ENCODE data around the gene ARHGEF1. TPM values are rescaled to one million over a fixed set of nuclear protein-coding genes. Genes with fewer than 3 reads are reported as not detected.

The ARHGEF1 gene
- total RNA-seq, 1 donor from 2014 or later = 113 TPM

- H3K9me3 Mint-ChIP-seq (ENCODE audit: unreplicated experiment) = no peaks in the 10 kb centered on the region
- no peak overlapping the region for H3K27ac Mint-ChIP-seq (ENCODE audit: unreplicated experiment)
- peaks cover 9% of the 10 kb centered on the region for H3K4me1 Mint-ChIP-seq (ENCODE audit: unreplicated experiment)
- H3K36me3 Mint-ChIP-seq (ENCODE audit: low read depth, unreplicated experiment) = no peaks in the 10 kb centered on the region
- no peak overlapping the region for H3K4me3 Mint-ChIP-seq (ENCODE audit: unreplicated experiment)
- H3K27me3 Mint-ChIP-seq (ENCODE audit: unreplicated experiment) = peaks cover 9% of the 10 kb centered on the region
- DNase-seq (ENCODE audit: low spot score) = no peak
- TF ChIP-seq CTCF (IDR thresholded peaks at IDR 0.05; ENCODE audit: unreplicated experiment) = no peak
These were observed 4.8 kb upstream of the ARHGEF1 start for GRCh38 chr19:41877916-41878905.

- H3K36me3 Mint-ChIP-seq (ENCODE audit: low read depth, unreplicated experiment) = no peaks in the 10 kb centered on the region
- H3K4me3 Mint-ChIP-seq (ENCODE audit: unreplicated experiment) = no peak overlapping the region
- H3K27me3 Mint-ChIP-seq (ENCODE audit: unreplicated experiment) = peaks cover 15% of the 10 kb centered on the region
- peaks cover 13% of the 10 kb centered on the region for H3K4me1 Mint-ChIP-seq (ENCODE audit: unreplicated experiment)
- no peak for TF ChIP-seq CTCF (IDR thresholded peaks at IDR 0.05; ENCODE audit: unreplicated experiment)
- H3K27ac Mint-ChIP-seq (ENCODE audit: unreplicated experiment) = no peak overlapping the region
- H3K9me3 Mint-ChIP-seq (ENCODE audit: unreplicated experiment) = no peaks in the 10 kb centered on the region
- no peak for DNase-seq (ENCODE audit: low spot score)
These were observed 3.9 kb upstream of the ARHGEF1 start for GRCh38 chr19:41879080-41879479.

GRCh38 chr19:41879670-41880328 is 3.2 kb upstream of the ARHGEF1 start:
- peaks cover 17% of the 10 kb centered on the region for H3K27me3 Mint-ChIP-seq (ENCODE audit: unreplicated experiment)
- H3K36me3 Mint-ChIP-seq (ENCODE audit: low read depth, unreplicated experiment) = no peaks in the 10 kb centered on the region
- DNase-seq (ENCODE audit: low spot score) = no peak
- H3K4me1 Mint-ChIP-seq (ENCODE audit: unreplicated experiment) = peaks cover 15% of the 10 kb centered on the region
- H3K27ac Mint-ChIP-seq (ENCODE audit: unreplicated experiment) = no peak overlapping the region
- no peak for TF ChIP-seq CTCF (IDR thresholded peaks at IDR 0.05; ENCODE audit: unreplicated experiment)
- H3K4me3 Mint-ChIP-seq (ENCODE audit: unreplicated experiment) = no peak overlapping the region
- no peaks in the 10 kb centered on the region for H3K9me3 Mint-ChIP-seq (ENCODE audit: unreplicated experiment)

- Mint-ChIP-seq H3K27ac (ENCODE audit: unreplicated experiment) (no peak overlapping the region), H3K27me3 (ENCODE audit: unreplicated experiment) (peaks cover 17% of the 10 kb centered on the region), H3K4me1 (ENCODE audit: unreplicated experiment) (peaks cover 19% of the 10 kb centered on the region), H3K36me3 (ENCODE audit: low read depth, unreplicated experiment) (no peaks in the 10 kb centered on the region), H3K4me3 (ENCODE audit: unreplicated experiment) (no peak overlapping the region), H3K9me3 (ENCODE audit: unreplicated experiment) (no peaks in the 10 kb centered on the region)
- TF ChIP-seq CTCF (IDR thresholded peaks at IDR 0.05; ENCODE audit: unreplicated experiment) = no peak
- no peak for DNase-seq (ENCODE audit: low spot score)
These were observed 2.7 kb upstream of the ARHGEF1 start for GRCh38 chr19:41880329-41880708.

- Mint-ChIP-seq H3K27me3 (ENCODE audit: unreplicated experiment) (peaks cover 22% of the 10 kb centered on the region), H3K36me3 (ENCODE audit: low read depth, unreplicated experiment) (peaks cover 3% of the 10 kb centered on the region), H3K9me3 (ENCODE audit: unreplicated experiment) (no peaks in the 10 kb centered on the region), H3K4me3 (ENCODE audit: unreplicated experiment) (peak overlapping the region; percentile 97), H3K4me1 (ENCODE audit: unreplicated experiment) (peaks cover 35% of the 10 kb centered on the region), H3K27ac (ENCODE audit: unreplicated experiment) (peak overlapping the region; percentile 89)
- no peak for DNase-seq (ENCODE audit: low spot score)
- no peak for TF ChIP-seq CTCF (IDR thresholded peaks at IDR 0.05; ENCODE audit: unreplicated experiment)
These were observed 458 bp downstream of the ARHGEF1 start for GRCh38 chr19:41883463-41883820.

All from endothelial cell (in vitro differentiated cells).